Memory B cell (primary cell): ENCODE measurements around the gene DENND6B.
"Not testable (repeated sequence)": the region's sequence is repeated elsewhere in the genome, so short reads cannot be mapped to it uniquely, and the experiment has no call there.

ENCODE experiments used
- ATAC-seq: fragments of 150-1000 bp; cut with Tn5 transposase; 2 replicates; pipeline ENCODE4 v1.10.0; 2021; ENCODE audit warnings: low read depth, mild to moderate bottlenecking, moderate library complexity
- DNase-seq, 2 donors: peaks; one replicate each; pipeline ENCODE4 v3.0.0; 2022; ENCODE audit warnings: low spot score in 2 of 2
- H3K27ac Mint-ChIP-seq: one replicate; pipeline ENCODE4 v1.8.0; 2022; ENCODE audit warnings: mild to moderate bottlenecking, moderate library complexity, mixed read lengths
- H3K27me3 Mint-ChIP-seq: one replicate; pipeline ENCODE4 v1.8.0; 2022; ENCODE audit warnings: mixed read lengths
- H3K36me3 Mint-ChIP-seq: one replicate; pipeline ENCODE4 v1.8.0; 2022; ENCODE audit warnings: mild to moderate bottlenecking, mixed read lengths
- H3K4me1 Mint-ChIP-seq: one replicate; pipeline ENCODE4 v1.8.0; 2022; ENCODE audit warnings: mixed read lengths
- H3K4me3 Mint-ChIP-seq: one replicate; pipeline ENCODE4 v1.8.0; 2022; ENCODE audit warnings: mild to moderate bottlenecking, moderate library complexity, mixed read lengths
- H3K9me3 Mint-ChIP-seq: one replicate; pipeline ENCODE4 v1.8.0; 2022; ENCODE audit warnings: mixed read lengths

The DENND6B gene

DNA sequence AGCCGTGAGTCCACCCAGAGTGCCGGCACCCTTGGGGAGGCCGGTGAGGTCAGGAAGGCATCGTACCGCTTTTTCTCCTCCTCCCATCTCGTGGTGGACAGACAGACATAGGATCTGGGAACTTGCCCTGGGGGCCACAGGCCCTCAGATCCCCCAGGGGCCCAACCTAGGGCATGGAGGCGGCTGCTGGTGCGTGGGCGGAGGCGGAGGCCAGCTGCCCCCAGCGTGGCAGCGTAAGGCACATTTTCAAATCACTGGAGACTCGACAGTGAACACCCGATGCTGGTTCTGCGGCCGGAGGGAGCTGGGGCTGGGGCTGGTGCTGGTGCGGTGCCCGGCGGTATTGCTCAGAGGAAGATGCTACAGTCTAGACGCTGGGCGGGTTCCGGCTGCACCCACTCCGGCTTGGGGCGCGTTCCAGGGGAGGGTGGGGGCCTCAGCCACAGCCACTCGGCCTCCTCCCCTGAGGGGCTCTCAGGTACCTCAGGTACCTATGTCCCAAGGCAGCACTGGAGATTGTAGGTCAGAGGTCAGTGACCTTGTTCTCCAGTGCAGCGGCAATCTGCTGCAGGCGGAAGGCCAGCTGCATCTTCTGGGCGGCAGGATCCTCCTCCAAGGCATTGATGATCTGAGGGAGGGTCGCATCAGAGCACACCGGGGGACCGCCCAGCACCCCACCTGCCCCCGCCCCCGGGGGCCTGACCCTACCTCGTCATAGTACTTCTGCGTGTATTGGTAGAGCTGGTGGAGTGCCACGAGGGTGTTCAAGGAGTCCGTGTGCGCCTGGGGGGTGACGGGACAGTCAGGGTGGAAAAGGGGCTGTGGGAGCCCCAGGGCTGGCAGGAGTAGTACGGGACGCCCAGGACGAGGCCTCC, 51.4 kb downstream of the DENND6B start:
- H3K27me3 Mint-ChIP-seq, result peaks cover 2% of the 10 kb centered on the region
- DNase-seq, result no peak
- no peaks in the 10 kb centered on the region for H3K9me3 Mint-ChIP-seq
- peaks cover 12% of the 10 kb centered on the region for H3K4me1 Mint-ChIP-seq
- no peak overlapping the region for H3K4me3 Mint-ChIP-seq
- ATAC-seq, result no peak
- no peaks in the 10 kb centered on the region for H3K36me3 Mint-ChIP-seq
- H3K27ac Mint-ChIP-seq, result no peak overlapping the region

- H3K27ac Mint-ChIP-seq, result no peak overlapping the region
- H3K36me3 Mint-ChIP-seq, result no peaks in the 10 kb centered on the region
- H3K4me1 Mint-ChIP-seq, result peaks cover 12% of the 10 kb centered on the region
- DNase-seq (no peak), ATAC-seq (no peak)
- peaks cover 2% of the 10 kb centered on the region for H3K27me3 Mint-ChIP-seq
- no peaks in the 10 kb centered on the region for H3K9me3 Mint-ChIP-seq
- no peak overlapping the region for H3K4me3 Mint-ChIP-seq
These were observed 52.0 kb downstream of the DENND6B start for GRCh38 chr22:50274771-50275170.

- ATAC-seq (peak; percentile 20), DNase-seq (no peak)
- no peak overlapping the region for H3K4me3 Mint-ChIP-seq
- no peaks in the 10 kb centered on the region for H3K9me3 Mint-ChIP-seq
- H3K27me3 Mint-ChIP-seq, result peaks cover 2% of the 10 kb centered on the region
- H3K36me3 Mint-ChIP-seq, result no peaks in the 10 kb centered on the region
- peaks cover 12% of the 10 kb centered on the region for H3K4me1 Mint-ChIP-seq
- no peak overlapping the region for H3K27ac Mint-ChIP-seq
These were observed 52.5 kb downstream of the DENND6B start for GRCh38 chr22:50274311-50274710.

- H3K9me3 Mint-ChIP-seq, H3K4me3 Mint-ChIP-seq, DNase-seq, H3K27ac Mint-ChIP-seq, H3K36me3 Mint-ChIP-seq, H3K27me3 Mint-ChIP-seq, ATAC-seq: not testable (repeated sequence)
- peaks cover 12% of the 10 kb centered on the region for H3K4me1 Mint-ChIP-seq
These were observed 53.0 kb downstream of the DENND6B start for GRCh38 chr22:50273781-50274180.

- ATAC-seq, H3K4me3 Mint-ChIP-seq, H3K36me3 Mint-ChIP-seq, H3K27me3 Mint-ChIP-seq, DNase-seq, H3K27ac Mint-ChIP-seq, H3K9me3 Mint-ChIP-seq: not testable (repeated sequence)
- H3K4me1 Mint-ChIP-seq, result peaks cover 15% of the 10 kb centered on the region
These were observed 53.5 kb downstream of the DENND6B start for GRCh38 chr22:50273352-50273751.

DNA sequence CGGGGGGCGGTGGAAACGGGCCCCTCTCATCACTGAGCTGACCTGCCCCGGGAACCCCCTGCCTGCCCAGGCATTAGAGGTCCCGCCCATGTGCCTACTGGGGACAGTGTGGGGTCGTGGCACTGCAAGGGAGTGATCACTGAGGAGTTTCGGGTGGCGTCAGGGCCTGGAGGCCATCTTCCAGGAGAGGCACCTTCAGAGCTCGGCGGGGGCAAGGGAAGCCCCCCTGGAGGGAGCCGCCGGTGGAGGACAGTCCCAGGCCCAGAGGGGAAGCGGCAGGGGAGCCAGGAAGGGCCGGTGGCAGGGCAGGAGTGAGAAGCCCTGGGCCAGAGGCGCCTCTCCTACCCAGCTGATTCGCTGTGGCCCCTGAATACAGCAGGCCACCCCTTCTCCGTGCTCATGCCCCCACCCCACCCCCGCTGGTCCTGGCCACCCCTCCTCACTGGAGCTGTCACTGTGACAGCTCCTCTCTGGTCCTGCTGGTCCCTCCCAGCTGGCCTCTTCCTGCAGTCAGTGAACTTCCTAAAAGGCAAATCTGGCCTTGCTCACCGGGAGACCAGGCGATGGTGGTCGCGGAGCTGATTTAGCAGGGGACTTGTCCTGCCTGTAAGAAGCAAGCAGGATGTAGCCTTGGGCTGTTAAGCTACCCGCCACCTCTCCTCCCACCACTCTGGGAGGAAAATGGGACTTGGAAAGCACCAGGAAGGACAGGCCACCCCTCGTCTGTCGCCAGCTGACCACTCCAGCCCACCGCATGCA, 54.6 kb downstream of the DENND6B start:
- Mint-ChIP-seq H3K27ac (no peak overlapping the region), H3K36me3 (no peaks in the 10 kb centered on the region), H3K27me3 (peaks cover 2% of the 10 kb centered on the region), H3K4me3 (peak overlapping the region; percentile 21), H3K4me1 (peaks cover 15% of the 10 kb centered on the region), H3K9me3 (no peaks in the 10 kb centered on the region)
- no peak for DNase-seq
- ATAC-seq, result no peak

DNA sequence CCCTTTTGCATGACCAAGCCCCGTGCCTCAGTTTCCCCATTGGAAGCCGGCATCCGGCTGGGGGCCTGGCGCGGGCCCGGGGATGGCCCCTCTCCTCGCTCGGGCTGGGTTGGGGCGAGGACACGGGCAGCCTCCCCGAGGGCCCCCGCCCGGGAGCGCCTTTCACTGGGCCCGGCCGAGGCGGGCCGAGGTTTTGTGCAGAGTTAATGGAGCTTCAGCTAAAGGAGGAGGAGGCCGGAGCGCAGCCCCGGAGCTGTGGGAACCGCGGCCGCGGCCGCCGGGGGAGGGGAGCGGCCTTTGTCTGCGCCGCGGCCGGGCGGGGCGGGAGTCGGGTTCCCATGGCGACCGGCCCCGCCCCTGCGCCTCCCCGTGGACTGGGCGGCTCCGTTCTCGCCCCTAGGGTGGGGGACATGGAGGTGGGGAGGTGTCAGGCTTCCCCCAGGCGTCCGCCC, 55.3 kb downstream of the DENND6B start:
- ATAC-seq, result peak; percentile 23

DNA sequence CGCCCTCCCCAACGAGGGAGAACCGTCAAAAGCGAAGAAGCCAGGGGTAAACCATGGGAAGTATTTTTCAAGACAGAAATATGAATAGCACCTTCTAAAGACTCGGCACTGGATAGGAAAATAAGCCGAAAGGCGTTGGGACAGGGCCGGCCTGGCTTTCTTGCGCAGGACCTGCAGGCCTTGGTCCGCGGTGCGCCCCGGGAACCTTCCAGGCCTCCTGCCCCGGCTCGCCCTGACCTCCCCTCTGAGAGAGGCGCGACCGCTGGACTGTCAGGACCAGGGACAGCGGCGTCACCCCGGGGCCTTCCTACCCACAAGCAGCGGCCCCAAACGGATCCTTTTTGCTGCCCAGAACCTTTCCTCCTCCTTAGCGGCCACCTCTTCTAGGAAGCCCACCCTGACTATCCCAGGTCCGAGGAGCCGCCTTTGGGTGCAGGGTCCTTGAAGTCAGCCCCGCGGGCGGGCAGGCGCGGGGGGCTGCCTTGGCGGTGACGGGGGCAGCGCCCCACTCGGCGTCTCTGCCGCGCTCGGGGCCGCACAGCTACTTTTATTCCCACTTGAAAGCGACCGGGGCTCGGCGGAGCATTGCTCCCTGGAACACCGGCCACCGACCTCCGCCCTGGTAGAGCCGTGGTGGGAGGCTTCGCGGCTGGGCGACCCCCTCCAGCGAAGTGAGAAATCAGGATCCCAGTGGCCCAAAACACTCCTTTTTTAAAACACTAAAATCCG, 56.0 kb downstream of the DENND6B start:
- H3K4me1 Mint-ChIP-seq, result peaks cover 13% of the 10 kb centered on the region
- H3K27ac Mint-ChIP-seq, result no peak overlapping the region
- peaks cover 2% of the 10 kb centered on the region for H3K27me3 Mint-ChIP-seq
- DNase-seq (peak; percentile 51 to 76), ATAC-seq (peak; percentile 45)
- peak overlapping the region; percentile 80 for H3K4me3 Mint-ChIP-seq
- H3K9me3 Mint-ChIP-seq, result no peaks in the 10 kb centered on the region
- H3K36me3 Mint-ChIP-seq, result no peaks in the 10 kb centered on the region

More for the DNA sequence above, 55.3 kb downstream of the DENND6B start:
- Mint-ChIP-seq H3K27ac (no peak overlapping the region), H3K36me3 (no peaks in the 10 kb centered on the region), H3K4me1 (peaks cover 15% of the 10 kb centered on the region), H3K4me3 (peak overlapping the region; percentile 27), H3K27me3 (peaks cover 2% of the 10 kb centered on the region), H3K9me3 (no peaks in the 10 kb centered on the region)
- peak; percentile 55 to 60 for DNase-seq

DNA sequence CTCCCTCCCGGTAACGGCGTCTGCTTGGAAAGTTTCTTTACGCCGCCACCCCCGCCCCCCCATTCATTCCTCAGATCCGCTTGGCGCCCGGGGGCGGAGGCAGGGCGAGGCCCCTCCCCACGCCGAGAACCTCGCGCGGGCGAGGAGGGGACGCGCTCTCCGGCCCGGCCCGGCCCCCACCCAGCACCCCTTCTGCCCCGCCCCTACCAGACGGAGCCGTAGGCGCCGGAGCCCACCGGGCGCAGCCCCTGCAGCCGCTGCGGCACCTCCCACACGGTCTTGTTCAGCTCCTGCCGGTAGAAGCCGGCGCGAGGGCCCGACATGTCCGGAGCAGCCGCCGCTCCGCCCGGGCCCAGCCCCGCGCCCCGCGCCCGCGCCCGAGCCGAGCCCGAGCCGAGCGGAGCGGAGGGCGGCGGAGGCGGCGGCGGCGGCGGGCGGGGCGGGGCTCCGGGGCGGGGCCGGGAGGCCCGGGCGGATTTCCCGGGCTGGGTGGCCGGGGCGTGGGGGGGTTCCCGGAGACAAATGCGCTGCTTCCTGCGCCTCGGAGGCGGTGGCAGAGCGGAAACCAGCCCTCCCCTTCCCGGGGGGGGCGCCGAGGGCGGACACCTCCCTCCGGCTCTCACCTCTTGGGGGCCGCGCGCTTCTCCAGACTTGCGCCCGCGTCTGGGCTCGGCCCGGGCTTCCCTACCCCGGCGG, 56.7 kb downstream of the DENND6B start, which contains the start of gene MAPK11:
Gene MAPK11, minus strand, starts transcription at position 411 of the 696 bp plus-strand sequence. Its CDS starts 88 bp downstream, at position 323.
- Mint-ChIP-seq H3K4me3 (peak within 1 kb of the TSS; percentile 80), H3K4me1 (peaks cover 14% of the 10 kb centered on the region)
- ATAC-seq, result peak; percentile 62

GRCh38 chr22:50269573-50269969, 57.2 kb downstream of the DENND6B start:
- H3K4me1 Mint-ChIP-seq, result peaks cover 15% of the 10 kb centered on the region
- H3K27ac Mint-ChIP-seq, result no peak overlapping the region
- peak overlapping the region; percentile 59 for H3K4me3 Mint-ChIP-seq
- ATAC-seq, result no peak
- peaks cover 5% of the 10 kb centered on the region for H3K27me3 Mint-ChIP-seq
- H3K36me3 Mint-ChIP-seq, result no peaks in the 10 kb centered on the region
- no peak for DNase-seq
- H3K9me3 Mint-ChIP-seq, result no peaks in the 10 kb centered on the region

More for the DNA sequence above, 56.7 kb downstream of the DENND6B start, which contains the start of gene MAPK11:
- Mint-ChIP-seq H3K27ac (no peak within 1 kb of the TSS), H3K9me3 (no peaks in the 10 kb centered on the region), H3K36me3 (no peaks in the 10 kb centered on the region), H3K27me3 (peaks cover 4% of the 10 kb centered on the region)
- peak; percentile 54 to 64 for DNase-seq

DNA sequence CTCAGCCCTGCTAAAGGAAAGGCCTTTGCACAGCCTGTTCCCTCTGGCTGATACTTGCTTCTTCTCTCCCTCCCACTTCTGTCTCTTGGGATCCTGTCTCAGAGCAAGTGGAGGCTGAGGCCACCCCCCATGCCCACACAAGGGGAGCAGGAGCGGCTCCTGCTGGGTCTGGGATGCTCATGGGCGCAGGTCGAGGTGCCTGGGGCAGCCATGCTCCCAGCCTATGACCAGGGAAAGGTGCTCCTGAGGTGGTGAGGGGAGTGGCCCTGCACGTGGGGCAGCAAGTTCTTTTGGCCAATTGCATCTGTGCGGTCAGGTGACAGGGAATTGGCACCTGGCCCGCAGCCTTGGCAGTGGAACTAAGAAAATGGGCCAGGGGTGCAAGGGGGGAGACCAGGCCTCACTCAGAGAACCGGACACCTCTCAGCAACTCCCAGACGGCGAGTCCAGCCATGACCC, 58.1 kb downstream of the DENND6B start:
- H3K27me3 Mint-ChIP-seq, result peaks cover 5% of the 10 kb centered on the region
- no peak overlapping the region for H3K27ac Mint-ChIP-seq
- DNase-seq, result no peak
- H3K4me3 Mint-ChIP-seq, result peak overlapping the region; percentile 7
- no peaks in the 10 kb centered on the region for H3K36me3 Mint-ChIP-seq
- H3K9me3 Mint-ChIP-seq, result no peaks in the 10 kb centered on the region
- H3K4me1 Mint-ChIP-seq, result peaks cover 10% of the 10 kb centered on the region
- no peak for ATAC-seq

DNA sequence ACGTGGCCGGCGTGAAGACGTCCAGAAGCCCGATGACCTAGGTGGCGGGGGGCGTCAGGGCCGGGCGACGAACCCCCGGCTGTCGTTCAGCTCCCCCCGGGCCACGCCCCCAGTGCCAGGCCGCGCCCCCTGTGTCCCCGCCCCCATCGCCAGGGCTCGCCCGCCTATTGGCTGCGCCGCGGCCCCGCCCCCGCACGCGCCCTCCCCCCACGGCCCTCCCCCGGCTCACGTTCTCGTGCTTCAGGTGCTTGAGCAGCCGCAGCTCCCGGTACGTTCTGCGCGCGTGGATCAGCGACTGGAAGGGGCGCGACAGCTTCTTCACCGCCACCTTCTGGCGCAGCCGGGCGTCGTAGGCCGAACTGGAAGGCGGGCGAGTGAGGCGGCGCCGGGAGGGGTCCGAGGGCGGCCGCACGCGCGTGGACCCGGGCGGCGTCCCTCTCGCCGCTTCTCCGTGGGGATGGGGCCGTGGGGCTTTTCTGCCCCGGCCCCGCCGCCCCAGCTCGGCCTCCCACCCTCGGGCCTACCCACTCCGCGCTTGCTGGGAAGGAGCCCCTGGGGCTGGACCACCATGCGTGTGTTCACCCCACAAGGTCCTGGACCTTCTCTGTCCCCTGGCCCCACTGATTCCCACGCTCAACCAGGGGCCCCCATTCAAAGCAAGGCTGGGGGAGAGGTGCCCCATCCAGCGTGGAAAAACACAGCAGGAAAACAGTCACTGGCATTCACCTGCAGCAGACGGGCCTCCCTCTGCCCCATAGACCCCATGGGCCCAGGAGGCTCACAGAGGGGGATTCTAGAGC, 59.0 kb downstream of the DENND6B start:
- peak in 1 of 2 donors; percentile 44 for DNase-seq
- H3K9me3 Mint-ChIP-seq, result no peaks in the 10 kb centered on the region

More for the DNA sequence above, 59.0 kb downstream of the DENND6B start:
- H3K27ac Mint-ChIP-seq, result no peak overlapping the region
- peaks cover 5% of the 10 kb centered on the region for H3K27me3 Mint-ChIP-seq
- H3K36me3 Mint-ChIP-seq, result no peaks in the 10 kb centered on the region
- H3K4me1 Mint-ChIP-seq, result peaks cover 9% of the 10 kb centered on the region
- H3K4me3 Mint-ChIP-seq, result no peak overlapping the region
- ATAC-seq, result peak; percentile 26
